HG02798 (cell line): Measurements from ENCODE around the gene COPRS.
"Not testable (repeated sequence)": the region's sequence is repeated elsewhere in the genome, so short reads cannot be mapped to it uniquely, and the experiment has no call there.

Experiments
- ATAC-seq: cut with Tn5 transposase; IDR thresholded peaks from one replicate; pipeline ENCODE4 v1.9.1; 2021; ENCODE audit warnings: mild to moderate bottlenecking; ENCODE audit not compliant: unreplicated experiment, poor library complexity

COPRS gene

DNA sequence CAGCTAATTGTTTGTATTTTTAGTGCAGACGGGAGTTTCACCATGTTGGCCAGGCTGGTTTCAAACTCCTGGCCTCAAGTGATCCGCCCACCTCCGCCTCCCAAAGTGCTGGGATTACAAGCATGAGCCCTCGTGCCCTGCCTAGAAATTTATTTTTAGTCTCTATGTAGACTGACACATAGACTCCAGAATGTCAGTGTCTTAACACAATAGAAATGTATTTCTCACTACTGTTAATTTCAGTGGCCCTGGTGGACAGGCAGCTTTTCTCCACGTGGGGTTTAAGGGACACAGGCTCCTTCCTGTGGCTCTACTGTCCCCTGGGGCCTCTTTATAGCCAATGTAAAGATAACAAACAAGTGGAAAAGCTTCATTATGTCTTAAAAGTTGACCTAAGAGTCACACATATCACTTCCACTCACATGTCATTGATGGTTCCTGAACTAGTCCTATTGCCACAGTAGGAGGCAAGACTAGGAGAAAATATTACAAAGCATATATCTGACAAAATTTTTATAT is 43.8 kb downstream of the COPRS start:
- ATAC-seq = no peak

DNA sequence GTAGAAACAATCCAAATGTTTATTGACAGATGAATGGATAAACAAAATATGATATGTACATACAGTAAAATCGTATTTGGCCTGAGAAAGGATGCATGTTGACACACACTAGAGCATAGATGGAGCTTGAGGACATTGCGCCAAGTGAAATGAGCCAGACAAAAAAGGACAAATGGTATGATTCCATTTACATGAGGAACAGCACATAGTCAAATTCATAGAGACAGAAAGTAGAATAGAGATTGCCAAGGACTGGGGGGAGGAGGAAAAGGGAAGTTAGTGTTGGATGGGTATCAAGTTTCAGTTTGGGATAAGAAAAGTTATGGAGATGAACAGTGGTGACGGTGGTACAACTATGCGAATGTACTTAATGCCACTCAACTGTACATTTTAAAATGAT is 47.9 kb downstream of the COPRS start:
- no peak for ATAC-seq

DNA sequence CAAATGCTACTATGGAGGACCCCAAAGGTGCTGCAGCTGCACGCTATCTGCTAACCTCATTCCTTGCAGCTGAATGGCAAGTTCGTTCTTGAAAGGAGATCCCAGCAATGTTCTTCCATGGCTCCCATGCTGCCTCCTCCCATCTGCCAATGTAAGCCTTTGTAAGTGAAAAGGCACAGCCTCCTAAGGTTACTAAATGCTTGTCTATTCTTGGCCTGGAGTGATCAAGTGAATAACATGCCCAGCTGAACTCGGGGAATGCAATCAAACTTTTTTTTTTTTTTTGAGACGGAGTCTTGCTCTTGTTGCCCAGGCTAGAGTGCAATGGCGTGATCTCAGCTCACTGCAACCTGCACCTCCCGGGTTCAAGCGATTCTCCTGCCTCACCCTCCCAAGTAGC is 49.2 kb downstream of the COPRS start:
- ATAC-seq = not testable (repeated sequence)

DNA sequence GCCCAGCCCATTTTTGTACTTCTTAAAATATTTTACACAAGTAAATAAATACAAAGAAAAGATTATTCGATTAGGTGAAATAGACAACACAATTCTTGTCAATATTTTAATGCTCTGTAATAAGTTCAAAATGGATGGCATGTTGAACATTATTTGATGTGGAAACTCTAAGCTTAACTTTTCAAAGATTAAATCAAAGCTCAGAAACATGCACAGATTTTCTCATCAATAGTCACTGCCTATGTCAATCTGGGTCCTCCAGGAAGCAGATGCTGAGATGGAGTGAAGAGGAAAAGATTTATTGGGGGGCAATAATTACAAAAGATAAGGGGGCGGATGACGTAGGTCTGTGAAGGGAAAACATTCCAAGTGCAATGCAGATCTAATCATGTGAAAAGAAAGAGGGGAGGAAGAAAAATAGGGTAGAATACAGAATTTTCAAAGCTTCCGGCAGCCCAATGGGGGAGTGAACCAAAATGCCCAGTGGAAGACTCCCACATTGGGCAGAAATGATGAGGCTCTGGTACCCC is 50.5 kb downstream of the COPRS start:
- no peak for ATAC-seq

DNA sequence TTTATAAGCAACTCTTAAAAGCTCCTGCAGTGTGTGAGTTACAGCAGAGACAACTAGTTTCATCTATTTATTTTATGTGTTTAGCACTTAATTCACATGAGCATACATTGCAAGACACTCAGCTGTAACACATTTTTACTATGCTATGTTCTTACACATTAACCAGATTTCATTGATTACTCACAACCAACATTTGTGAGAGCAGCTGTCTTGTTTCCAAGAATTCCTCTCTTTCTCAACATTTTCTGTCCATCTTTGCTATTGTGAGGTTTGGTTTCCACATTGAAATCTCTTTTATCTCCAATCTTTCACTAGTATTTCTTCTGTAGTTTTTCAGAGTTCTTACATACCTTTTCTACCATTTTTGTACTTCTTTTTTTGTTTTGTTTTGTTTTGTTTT is 51.2 kb downstream of the COPRS start:
- no peak for ATAC-seq

DNA sequence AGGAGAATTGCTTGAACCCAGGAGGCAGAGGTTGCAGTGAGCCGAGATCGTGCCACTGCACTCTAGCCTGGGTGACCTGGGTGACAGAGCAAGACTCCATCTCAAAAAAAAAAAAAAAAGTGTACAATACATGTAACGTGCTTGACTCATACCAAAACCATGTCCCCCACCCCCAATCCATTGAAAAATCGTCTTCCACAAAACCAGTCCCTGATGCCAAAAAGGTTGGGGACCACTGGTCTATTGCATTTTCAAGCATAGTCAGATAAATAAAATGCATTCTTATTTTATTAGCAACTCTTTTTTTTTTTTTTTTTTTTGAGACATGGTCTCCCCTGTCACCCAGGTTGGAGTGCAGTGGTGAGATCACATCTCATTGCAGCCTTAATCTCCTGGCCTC is 52.1 kb downstream of the COPRS start:
- no peak for ATAC-seq

DNA sequence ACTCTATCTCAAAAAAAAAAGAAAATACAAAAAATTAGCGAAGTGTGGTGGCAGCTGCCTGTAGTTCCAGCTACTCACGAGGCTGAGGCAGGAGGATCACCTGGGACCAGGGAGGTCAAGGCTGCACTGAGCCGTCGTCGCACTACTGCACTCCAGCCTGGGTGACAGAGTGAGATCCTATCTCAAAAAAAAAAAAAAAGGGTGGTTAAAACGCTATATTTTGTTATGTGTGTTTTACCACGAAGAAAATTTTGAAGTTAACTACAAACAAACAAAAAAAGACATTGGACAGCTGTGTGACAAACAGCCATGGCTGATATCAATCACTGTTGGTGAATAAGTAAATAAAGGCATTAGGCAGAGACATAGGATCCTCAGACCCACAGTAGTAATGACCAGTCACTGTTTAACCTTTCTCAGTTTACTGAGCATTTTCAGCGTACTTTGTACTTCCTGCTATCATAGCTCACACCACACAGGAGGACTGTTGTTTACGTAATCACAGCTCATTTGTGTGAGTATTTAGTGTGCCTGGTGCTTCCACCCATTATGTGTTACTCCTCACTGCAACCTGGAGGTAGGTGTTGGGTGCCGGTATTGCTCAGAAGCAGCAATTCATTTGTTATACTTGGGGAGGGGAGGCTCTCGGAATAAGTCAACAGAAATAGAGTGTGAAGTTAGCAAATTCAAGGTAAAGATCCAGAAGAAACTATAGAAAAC is 55.4 kb downstream of the COPRS start:
- ATAC-seq = no peak

DNA sequence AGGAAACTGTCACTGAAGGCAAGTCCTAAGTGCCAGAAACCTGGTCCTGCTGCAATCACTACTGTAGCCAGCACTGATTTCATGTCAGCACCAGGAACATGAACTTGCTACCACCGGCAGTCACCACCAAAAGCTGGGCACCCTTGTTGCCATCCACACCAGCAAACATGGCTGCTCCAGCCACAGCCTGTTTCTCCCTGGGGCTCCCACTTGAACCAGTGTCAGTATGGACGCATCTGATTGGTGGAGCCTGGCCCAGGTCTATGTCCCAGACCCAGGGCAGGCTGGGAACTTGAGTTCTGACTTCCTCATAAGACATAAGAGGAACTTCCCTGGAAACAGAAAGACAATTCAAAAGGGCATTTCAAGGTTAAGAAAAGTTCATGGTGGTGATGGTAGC is 56.5 kb downstream of the COPRS start:
- ATAC-seq = no peak
